K562 (cell line): ENCODE measurements around the gene CCDC18. TPM values are rescaled to one million over a fixed set of nuclear protein-coding genes. Genes with fewer than 3 reads are reported as not detected.

Source experiments
- ADNP ChIP-seq: fragments of 200-800 bp; sonication (Bioruptor generic); IDR thresholded peaks from 2 replicates; pipeline ENCODE4 v1.6.1; 2016; ENCODE audit warnings: missing genetic modification characterization, missing compliant biosample characterization
- BCL6 ChIP-seq: fragments of 250-450 bp; sonication (Bioruptor Pico); IDR thresholded peaks from 2 replicates; pipeline ENCODE4 v1.4.0; 2020
- FOS ChIP-seq: IDR thresholded peaks from 3 replicates; pipeline ENCODE4 v1.6.1; 2011; ENCODE audit not compliant: insufficient read length; ENCODE audit errors: extremely low read depth
- IRF9 ChIP-seq: fragments of 450-650 bp; IDR thresholded peaks from 2 replicates; pipeline ENCODE4 v1.6.1; 2016; ENCODE audit warnings: missing biosample characterization, missing genetic modification characterization
- KLF13 ChIP-seq: fragments of 450-650 bp; IDR thresholded peaks from 2 replicates; pipeline ENCODE4 v1.6.1; 2016; ENCODE audit warnings: missing genetic modification characterization, low read depth, mild to moderate bottlenecking, missing compliant biosample characterization, moderate library complexity, borderline replicate concordance
- LARP7 ChIP-seq: fragments of 450-650 bp; IDR thresholded peaks from 2 replicates; pipeline ENCODE4 v1.6.1; 2016
- MED1 ChIP-seq: sonication (generic); formaldehyde crosslinking; IDR thresholded peaks from 2 replicates; pipeline ENCODE4 v1.8.1; 2023; ENCODE audit warnings: missing genetic modification reagents, borderline replicate concordance
- MITF ChIP-seq: IDR thresholded peaks from 2 replicates; pipeline ENCODE4 v1.6.1; 2014; ENCODE audit warnings: antibody characterized with exemption
- MNT ChIP-seq, 2 experiments: fragments of 450-650 bp; conservative IDR thresholded peaks; 2 replicates each; pipeline ENCODE4 v1.6.1; 2017; ENCODE audit warnings: mild to moderate bottlenecking in 2 of 2, moderate library complexity in 2 of 2
- MYC ChIP-seq, 2 experiments: fragments of 250-450 bp in 1 of 2; sonication (Bioruptor Pico) in 1 of 2; IDR thresholded peaks; 2 replicates each; pipeline versions ENCODE4 v1.5.1 to v1.6.1; 2012 to 2021; ENCODE audit warnings: low read depth in 2 of 2, borderline replicate concordance in 1 of 2, improper control_type of control experiment in 1 of 2, low read length in 1 of 2, mild to moderate bottlenecking in 1 of 2, moderate library complexity in 1 of 2
- MYNN ChIP-seq, 2 experiments: sonication (generic); formaldehyde crosslinking in 1 of 2; IDR thresholded peaks; 2 replicates each; pipeline versions ENCODE4 v1.5.0 to v1.6.1; 2016 to 2020; ENCODE audit warnings: antibody characterized with exemption in 1 of 2, missing genetic modification reagents in 1 of 2
- PHF20 ChIP-seq: fragments of 450-650 bp; IDR thresholded peaks from 2 replicates; pipeline ENCODE4 v1.6.1; 2018; ENCODE audit not compliant: partially characterized antibody
- PTRF ChIP-seq: fragments of 450-650 bp; IDR thresholded peaks from 2 replicates; pipeline ENCODE4 v1.6.1; 2016; ENCODE audit warnings: mild to moderate bottlenecking, missing genetic modification characterization, missing compliant biosample characterization
- STAT5A ChIP-seq: IDR thresholded peaks from 2 replicates; pipeline ENCODE4 v1.6.1; 2012; ENCODE audit warnings: low read length, inconsistent platforms, borderline replicate concordance
- THAP12 ChIP-seq: fragments of 250-450 bp; sonication (Bioruptor Pico); IDR thresholded peaks from 2 replicates; pipeline ENCODE4 v1.9.0; 2021; ENCODE audit warnings: mild to moderate bottlenecking, inconsistent platforms
- ZBTB33 ChIP-seq: sonication (generic); formaldehyde crosslinking; IDR thresholded peaks from 2 replicates; pipeline ENCODE4 v1.8.1; 2023; ENCODE audit warnings: mild to moderate bottlenecking, missing genetic modification reagents
- ZSCAN29 ChIP-seq: fragments of 450-650 bp; IDR thresholded peaks from 2 replicates; pipeline ENCODE4 v1.6.1; 2017
- polyA plus RNA-seq, 8 experiments: library from polyadenylated mRNA; depleted of rRNA in 4 of 8; stranded (reverse) in 5 of 8; unstranded in 3 of 8; fragments of >200 nt; fragmentation: Nextera tagmentation in 2 of 8; fragmentation: Illumina TruSeq in 1 of 8; extraction: Ambion mirVana in 2 of 8; extraction: Trizol in 1 of 8; gene quantifications; 2 replicates each; pipeline versions ENCODE4 v1.2.1 to v1.2.3, GENCODE V29; 2011 to 2014; ENCODE audit warnings: inconsistent platforms in 1 of 8, missing spikeins in 1 of 8
- total RNA-seq, 7 experiments: library from RNA; depleted of rRNA in 6 of 7; stranded (reverse); fragments of >200 nt in 6 of 7; fragmentation: Illumina TruSeq in 2 of 7; extraction: Trizol in 2 of 7; gene quantifications; 2 replicates each; pipeline versions ENCODE4 v1.2.1 to v1.2.3, GENCODE V29; 2011 to 2021; ENCODE audit warnings: low replicate concordance in 1 of 7

The CCDC18 gene
- total and polyA plus RNA-seq, 9 of the 15 experiments (the other 6 are each of a cell fraction or from before 2014, with no cell fraction given): 19.5 to 34.2 (median 24.3) TPM

- TF ChIP-seq MED1: no peak
- no peak; the same call in 1 of the 2 replicates for TF ChIP-seq THAP12 (CRISPR knock-in tag)
- no peak for TF ChIP-seq PTRF (tag)
- no peak for TF ChIP-seq IRF9
- no peak for TF ChIP-seq KLF13 (tag)
- TF ChIP-seq ZBTB33 (CRISPR knock-in tag): no peak
- TF ChIP-seq MYNN (IDR thresholded peaks at IDR 0.05): no peak; the same call in 1 of the 2 replicates
- no peak for TF ChIP-seq MYNN (CRISPR knock-in tag; IDR thresholded peaks at IDR 0.05)
- no peak for TF ChIP-seq FOS
- no peak for TF ChIP-seq MITF
- TF ChIP-seq MNT (conservative IDR thresholded peaks at IDR 0.05): peak in 1 of 2 experiments; percentile 68; a peak in 1 of 4 replicates
- TF ChIP-seq BCL6 (CRISPR knock-in tag): no peak
- TF ChIP-seq ZSCAN29: no peak
- no peak for TF ChIP-seq STAT5A
- no peak for TF ChIP-seq ADNP
- TF ChIP-seq LARP7: no peak
- peak; percentile 67 for TF ChIP-seq MYC (IDR thresholded peaks at IDR 0.05; ENCODE audit: low read depth, low read length)
- peak; percentile 90; the same call in 1 of the 2 replicates for TF ChIP-seq MYC (CRISPR knock-in tag; IDR thresholded peaks at IDR 0.05; ENCODE audit: borderline replicate concordance, low read depth)
- TF ChIP-seq PHF20: no peak
Observed at GRCh38 chr1:93179886-93180722, 420 bp upstream of the CCDC18 start, which contains the start of gene TMED5 (continued).
